Retinal pigment epithelial cell (primary cell): Measurements from ENCODE around the gene MYO5A.
"Not testable (repeated sequence)": the region's sequence is repeated elsewhere in the genome, so short reads cannot be mapped to it uniquely, and the experiment has no call there.

ENCODE experiments used
- DNase-seq: peaks from one replicate; pipeline ENCODE4 v3.0.0-alpha.2; 2010; ENCODE audit warnings: low read depth
- H3K4me3 ChIP-seq: 2 replicates; pipeline ENCODE4 v1.5.1; 2011; ENCODE audit warnings: mild to moderate bottlenecking, low read length, control low read depth, moderate library complexity
- CTCF ChIP-seq: conservative IDR thresholded peaks from 2 replicates; pipeline ENCODE4 v1.5.1; 2011; ENCODE audit warnings: low read depth, low read length, control low read depth, inconsistent platforms

Gene MYO5A

GRCh38 chr15:52290329-52290728 lies 238.4 kb downstream of the MYO5A start:
- no peak overlapping the region for H3K4me3 ChIP-seq
- no peak for DNase-seq
- no peak for TF ChIP-seq CTCF

- DNase-seq: no peak
- no peak overlapping the region for H3K4me3 ChIP-seq
- TF ChIP-seq CTCF: no peak
Measured at GRCh38 chr15:52289629-52290081, 239.0 kb downstream of the MYO5A start.

- no peak for TF ChIP-seq CTCF
- no peak overlapping the region for H3K4me3 ChIP-seq
- DNase-seq: no peak
Measured at GRCh38 chr15:52288986-52289385, 239.7 kb downstream of the MYO5A start.

GRCh38 chr15:52288051-52288942 lies 240.4 kb downstream of the MYO5A start:
- DNase-seq: no peak
- H3K4me3 ChIP-seq: no peak overlapping the region
- no peak for TF ChIP-seq CTCF

- H3K4me3 ChIP-seq: no peak overlapping the region
- DNase-seq: no peak
- no peak for TF ChIP-seq CTCF
Measured at GRCh38 chr15:52287114-52287513, 241.6 kb downstream of the MYO5A start.

- not testable (repeated sequence) for DNase-seq, H3K4me3 ChIP-seq
Measured at GRCh38 chr15:52285941-52286340, 242.7 kb downstream of the MYO5A start.

GRCh38 chr15:52284164-52284563 lies 244.5 kb downstream of the MYO5A start:
- no peak for TF ChIP-seq CTCF
- DNase-seq: peak; percentile 55
- H3K4me3 ChIP-seq: no peak overlapping the region
